K562 (cell line): ENCODE data around the gene GAL3ST1. TPM values are rescaled to one million over a fixed set of nuclear protein-coding genes. Genes with fewer than 3 reads are reported as not detected.

ENCODE experiments used
- FOXP1 ChIP-seq: sonication (generic); formaldehyde crosslinking; IDR thresholded peaks from 2 replicates; pipeline ENCODE4 v1.8.0; 2022; ENCODE audit warnings: mild to moderate bottlenecking, missing genetic modification reagents
- HDAC8 ChIP-seq: fragments of 450-650 bp; IDR thresholded peaks from 2 replicates; pipeline ENCODE4 v1.6.1; 2016; ENCODE audit warnings: mild to moderate bottlenecking, missing genetic modification characterization, moderate library complexity, missing compliant biosample characterization
- MED1 ChIP-seq: sonication (generic); formaldehyde crosslinking; IDR thresholded peaks from 2 replicates; pipeline ENCODE4 v1.8.1; 2023; ENCODE audit warnings: missing genetic modification reagents, borderline replicate concordance
- NUFIP1 ChIP-seq: fragments of 450-650 bp; IDR thresholded peaks from 2 replicates; pipeline ENCODE4 v1.6.1; 2018; ENCODE audit not compliant: partially characterized antibody
- SNIP1 ChIP-seq: fragments of 450-650 bp; IDR thresholded peaks from 2 replicates; pipeline ENCODE4 v1.7.1; 2017; ENCODE audit warnings: low read depth, mild to moderate bottlenecking
- ZNF311 ChIP-seq: fragments of 250-450 bp; sonication (Bioruptor Pico); IDR thresholded peaks from 2 replicates; pipeline ENCODE4 v1.4.0; 2020; ENCODE audit warnings: mild to moderate bottlenecking, moderate library complexity
- ZNF584 ChIP-seq: fragments of 200-800 bp; sonication (Bioruptor generic); IDR thresholded peaks from 2 replicates; pipeline ENCODE4 v1.6.1; 2016; ENCODE audit warnings: low read depth, mild to moderate bottlenecking, missing genetic modification characterization, missing compliant biosample characterization
- ZNF785 ChIP-seq: fragments of 250-450 bp; sonication (Bioruptor Pico); IDR thresholded peaks from 2 replicates; pipeline ENCODE4 v1.4.0; 2020; ENCODE audit warnings: mild to moderate bottlenecking
- polyA plus RNA-seq, 8 experiments: library from polyadenylated mRNA; depleted of rRNA in 4 of 8; stranded (reverse) in 5 of 8; unstranded in 3 of 8; fragments of >200 nt; fragmentation: Nextera tagmentation in 2 of 8; fragmentation: Illumina TruSeq in 1 of 8; extraction: Ambion mirVana in 2 of 8; extraction: Trizol in 1 of 8; gene quantifications; 2 replicates each; pipeline versions ENCODE4 v1.2.1 to v1.2.3, GENCODE V29; 2011 to 2014; ENCODE audit warnings: inconsistent platforms in 1 of 8, missing spikeins in 1 of 8
- total RNA-seq, 7 experiments: library from RNA; depleted of rRNA in 6 of 7; stranded (reverse); fragments of >200 nt in 6 of 7; fragmentation: Illumina TruSeq in 2 of 7; extraction: Trizol in 2 of 7; gene quantifications; 2 replicates each; pipeline versions ENCODE4 v1.2.1 to v1.2.3, GENCODE V29; 2011 to 2021; ENCODE audit warnings: low replicate concordance in 1 of 7
- TF ChIP-seq, protein P1 (sequence below), 2 experiments: fragments of 450-650 bp; IDR thresholded peaks; 2 replicates each; pipeline ENCODE4 v1.6.1; 2018; ENCODE audit warnings: mild to moderate bottlenecking in 2 of 2, low read depth in 1 of 2; ENCODE audit not compliant: partially characterized antibody in 2 of 2
- TF ChIP-seq, protein P2 (sequence below): fragments of 450-650 bp; IDR thresholded peaks from 2 replicates; pipeline ENCODE4 v1.6.1; 2017; ENCODE audit warnings: antibody characterized with exemption, mild to moderate bottlenecking
- TF ChIP-seq, protein P3 (sequence below): fragments of 250-450 bp; sonication (Bioruptor Pico); IDR thresholded peaks from 2 replicates; pipeline ENCODE4 v1.8.0; 2022; ENCODE audit warnings: moderate library complexity, mild to moderate bottlenecking, inconsistent platforms
- TF ChIP-seq, protein P4 (sequence below): sonication (generic); formaldehyde crosslinking; IDR thresholded peaks from 2 replicates; pipeline ENCODE4 v1.4.0; 2020; ENCODE audit warnings: mild to moderate bottlenecking, missing genetic modification reagents
- TF ChIP-seq, protein P5 (sequence below): fragments of 450-650 bp; IDR thresholded peaks from 2 replicates; pipeline ENCODE4 v1.6.1; 2014; ENCODE audit warnings: low read depth, mild to moderate bottlenecking, moderate library complexity, borderline replicate concordance

Gene GAL3ST1
- total and polyA plus RNA-seq, 9 of the 15 experiments (the other 6 are each of a cell fraction or from before 2014, with no cell fraction given), result 0.03 to 1.9 (median 0.33) TPM; not detected in 1

DNA sequence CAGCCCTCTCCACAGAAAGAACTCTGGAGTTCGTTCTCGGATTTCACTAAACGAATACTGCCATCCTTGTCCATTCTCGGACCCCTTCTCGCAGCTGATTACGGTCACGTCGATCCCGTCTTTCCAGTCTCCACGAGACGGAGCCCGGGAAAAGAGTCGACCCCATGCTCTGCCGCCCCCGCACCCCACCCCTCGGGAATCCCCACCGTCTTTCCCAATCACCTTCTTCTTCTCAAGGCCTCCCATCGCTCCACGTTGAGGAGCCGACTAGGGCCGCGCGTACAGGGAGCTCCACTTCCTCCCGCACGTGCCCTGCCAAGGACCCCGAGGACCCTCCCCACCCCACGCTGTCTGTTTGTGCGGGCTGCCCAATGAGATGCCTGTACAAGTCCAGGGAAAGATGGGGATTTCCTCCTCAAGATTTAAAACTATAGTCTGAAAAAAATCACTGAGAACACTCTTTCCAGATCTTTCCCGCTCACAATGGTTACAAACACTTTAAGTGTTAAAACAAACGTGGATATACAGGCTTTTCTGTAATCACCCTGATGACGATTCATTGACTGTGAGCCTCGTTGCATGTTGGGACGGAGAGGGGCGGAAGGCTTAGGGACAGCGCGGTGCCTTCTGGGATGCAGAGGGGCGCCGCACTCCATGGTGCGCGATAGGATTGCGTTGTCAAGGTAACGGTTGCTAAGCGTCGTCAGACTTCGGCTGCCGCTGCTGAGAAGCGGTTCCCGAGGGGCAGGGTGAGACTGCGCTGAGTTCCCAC, 17.3 kb upstream of the GAL3ST1 start, which contains the start of gene PES1 (continued):
- TF ChIP-seq, protein P1, sequence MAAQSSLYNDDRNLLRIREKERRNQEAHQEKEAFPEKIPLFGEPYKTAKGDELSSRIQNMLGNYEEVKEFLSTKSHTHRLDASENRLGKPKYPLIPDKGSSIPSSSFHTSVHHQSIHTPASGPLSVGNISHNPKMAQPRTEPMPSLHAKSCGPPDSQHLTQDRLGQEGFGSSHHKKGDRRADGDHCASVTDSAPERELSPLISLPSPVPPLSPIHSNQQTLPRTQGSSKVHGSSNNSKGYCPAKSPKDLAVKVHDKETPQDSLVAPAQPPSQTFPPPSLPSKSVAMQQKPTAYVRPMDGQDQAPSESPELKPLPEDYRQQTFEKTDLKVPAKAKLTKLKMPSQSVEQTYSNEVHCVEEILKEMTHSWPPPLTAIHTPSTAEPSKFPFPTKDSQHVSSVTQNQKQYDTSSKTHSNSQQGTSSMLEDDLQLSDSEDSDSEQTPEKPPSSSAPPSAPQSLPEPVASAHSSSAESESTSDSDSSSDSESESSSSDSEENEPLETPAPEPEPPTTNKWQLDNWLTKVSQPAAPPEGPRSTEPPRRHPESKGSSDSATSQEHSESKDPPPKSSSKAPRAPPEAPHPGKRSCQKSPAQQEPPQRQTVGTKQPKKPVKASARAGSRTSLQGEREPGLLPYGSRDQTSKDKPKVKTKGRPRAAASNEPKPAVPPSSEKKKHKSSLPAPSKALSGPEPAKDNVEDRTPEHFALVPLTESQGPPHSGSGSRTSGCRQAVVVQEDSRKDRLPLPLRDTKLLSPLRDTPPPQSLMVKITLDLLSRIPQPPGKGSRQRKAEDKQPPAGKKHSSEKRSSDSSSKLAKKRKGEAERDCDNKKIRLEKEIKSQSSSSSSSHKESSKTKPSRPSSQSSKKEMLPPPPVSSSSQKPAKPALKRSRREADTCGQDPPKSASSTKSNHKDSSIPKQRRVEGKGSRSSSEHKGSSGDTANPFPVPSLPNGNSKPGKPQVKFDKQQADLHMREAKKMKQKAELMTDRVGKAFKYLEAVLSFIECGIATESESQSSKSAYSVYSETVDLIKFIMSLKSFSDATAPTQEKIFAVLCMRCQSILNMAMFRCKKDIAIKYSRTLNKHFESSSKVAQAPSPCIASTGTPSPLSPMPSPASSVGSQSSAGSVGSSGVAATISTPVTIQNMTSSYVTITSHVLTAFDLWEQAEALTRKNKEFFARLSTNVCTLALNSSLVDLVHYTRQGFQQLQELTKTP (IDR thresholded peaks at IDR 0.05; ENCODE audit: low read depth in 1 of 2, partially characterized antibody in 2 of 2), result peak; percentile 71 to 96
- no peak for TF ChIP-seq NUFIP1
- TF ChIP-seq, protein P2, sequence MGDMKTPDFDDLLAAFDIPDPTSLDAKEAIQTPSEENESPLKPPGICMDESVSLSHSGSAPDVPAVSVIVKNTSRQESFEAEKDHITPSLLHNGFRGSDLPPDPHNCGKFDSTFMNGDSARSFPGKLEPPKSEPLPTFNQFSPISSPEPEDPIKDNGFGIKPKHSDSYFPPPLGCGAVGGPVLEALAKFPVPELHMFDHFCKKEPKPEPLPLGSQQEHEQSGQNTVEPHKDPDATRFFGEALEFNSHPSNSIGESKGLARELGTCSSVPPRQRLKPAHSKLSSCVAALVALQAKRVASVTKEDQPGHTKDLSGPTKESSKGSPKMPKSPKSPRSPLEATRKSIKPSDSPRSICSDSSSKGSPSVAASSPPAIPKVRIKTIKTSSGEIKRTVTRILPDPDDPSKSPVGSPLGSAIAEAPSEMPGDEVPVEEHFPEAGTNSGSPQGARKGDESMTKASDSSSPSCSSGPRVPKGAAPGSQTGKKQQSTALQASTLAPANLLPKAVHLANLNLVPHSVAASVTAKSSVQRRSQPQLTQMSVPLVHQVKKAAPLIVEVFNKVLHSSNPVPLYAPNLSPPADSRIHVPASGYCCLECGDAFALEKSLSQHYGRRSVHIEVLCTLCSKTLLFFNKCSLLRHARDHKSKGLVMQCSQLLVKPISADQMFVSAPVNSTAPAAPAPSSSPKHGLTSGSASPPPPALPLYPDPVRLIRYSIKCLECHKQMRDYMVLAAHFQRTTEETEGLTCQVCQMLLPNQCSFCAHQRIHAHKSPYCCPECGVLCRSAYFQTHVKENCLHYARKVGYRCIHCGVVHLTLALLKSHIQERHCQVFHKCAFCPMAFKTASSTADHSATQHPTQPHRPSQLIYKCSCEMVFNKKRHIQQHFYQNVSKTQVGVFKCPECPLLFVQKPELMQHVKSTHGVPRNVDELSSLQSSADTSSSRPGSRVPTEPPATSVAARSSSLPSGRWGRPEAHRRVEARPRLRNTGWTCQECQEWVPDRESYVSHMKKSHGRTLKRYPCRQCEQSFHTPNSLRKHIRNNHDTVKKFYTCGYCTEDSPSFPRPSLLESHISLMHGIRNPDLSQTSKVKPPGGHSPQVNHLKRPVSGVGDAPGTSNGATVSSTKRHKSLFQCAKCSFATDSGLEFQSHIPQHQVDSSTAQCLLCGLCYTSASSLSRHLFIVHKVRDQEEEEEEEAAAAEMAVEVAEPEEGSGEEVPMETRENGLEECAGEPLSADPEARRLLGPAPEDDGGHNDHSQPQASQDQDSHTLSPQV, result peak; percentile 66; the same call in 1 of the 2 replicates
- TF ChIP-seq, protein P3, sequence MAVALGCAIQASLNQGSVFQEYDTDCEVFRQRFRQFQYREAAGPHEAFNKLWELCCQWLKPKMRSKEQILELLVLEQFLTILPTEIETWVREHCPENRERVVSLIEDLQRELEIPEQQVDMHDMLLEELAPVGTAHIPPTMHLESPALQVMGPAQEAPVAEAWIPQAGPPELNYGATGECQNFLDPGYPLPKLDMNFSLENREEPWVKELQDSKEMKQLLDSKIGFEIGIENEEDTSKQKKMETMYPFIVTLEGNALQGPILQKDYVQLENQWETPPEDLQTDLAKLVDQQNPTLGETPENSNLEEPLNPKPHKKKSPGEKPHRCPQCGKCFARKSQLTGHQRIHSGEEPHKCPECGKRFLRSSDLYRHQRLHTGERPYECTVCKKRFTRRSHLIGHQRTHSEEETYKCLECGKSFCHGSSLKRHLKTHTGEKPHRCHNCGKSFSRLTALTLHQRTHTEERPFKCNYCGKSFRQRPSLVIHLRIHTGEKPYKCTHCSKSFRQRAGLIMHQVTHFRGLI (CRISPR knock-in tag), result no peak
- TF ChIP-seq ZNF311 (CRISPR knock-in tag), result no peak
- TF ChIP-seq HDAC8, result no peak
- TF ChIP-seq ZNF584 (CRISPR knock-in tag), result no peak
- no peak for TF ChIP-seq SNIP1
- TF ChIP-seq, protein P4, sequence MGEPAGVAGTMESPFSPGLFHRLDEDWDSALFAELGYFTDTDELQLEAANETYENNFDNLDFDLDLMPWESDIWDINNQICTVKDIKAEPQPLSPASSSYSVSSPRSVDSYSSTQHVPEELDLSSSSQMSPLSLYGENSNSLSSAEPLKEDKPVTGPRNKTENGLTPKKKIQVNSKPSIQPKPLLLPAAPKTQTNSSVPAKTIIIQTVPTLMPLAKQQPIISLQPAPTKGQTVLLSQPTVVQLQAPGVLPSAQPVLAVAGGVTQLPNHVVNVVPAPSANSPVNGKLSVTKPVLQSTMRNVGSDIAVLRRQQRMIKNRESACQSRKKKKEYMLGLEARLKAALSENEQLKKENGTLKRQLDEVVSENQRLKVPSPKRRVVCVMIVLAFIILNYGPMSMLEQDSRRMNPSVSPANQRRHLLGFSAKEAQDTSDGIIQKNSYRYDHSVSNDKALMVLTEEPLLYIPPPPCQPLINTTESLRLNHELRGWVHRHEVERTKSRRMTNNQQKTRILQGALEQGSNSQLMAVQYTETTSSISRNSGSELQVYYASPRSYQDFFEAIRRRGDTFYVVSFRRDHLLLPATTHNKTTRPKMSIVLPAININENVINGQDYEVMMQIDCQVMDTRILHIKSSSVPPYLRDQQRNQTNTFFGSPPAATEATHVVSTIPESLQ (CRISPR knock-in tag), result no peak
- no peak for TF ChIP-seq ZNF785
- TF ChIP-seq, protein P5, sequence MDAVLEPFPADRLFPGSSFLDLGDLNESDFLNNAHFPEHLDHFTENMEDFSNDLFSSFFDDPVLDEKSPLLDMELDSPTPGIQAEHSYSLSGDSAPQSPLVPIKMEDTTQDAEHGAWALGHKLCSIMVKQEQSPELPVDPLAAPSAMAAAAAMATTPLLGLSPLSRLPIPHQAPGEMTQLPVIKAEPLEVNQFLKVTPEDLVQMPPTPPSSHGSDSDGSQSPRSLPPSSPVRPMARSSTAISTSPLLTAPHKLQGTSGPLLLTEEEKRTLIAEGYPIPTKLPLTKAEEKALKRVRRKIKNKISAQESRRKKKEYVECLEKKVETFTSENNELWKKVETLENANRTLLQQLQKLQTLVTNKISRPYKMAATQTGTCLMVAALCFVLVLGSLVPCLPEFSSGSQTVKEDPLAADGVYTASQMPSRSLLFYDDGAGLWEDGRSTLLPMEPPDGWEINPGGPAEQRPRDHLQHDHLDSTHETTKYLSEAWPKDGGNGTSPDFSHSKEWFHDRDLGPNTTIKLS, result peak; percentile 69
- no peak for TF ChIP-seq MED1 (CRISPR knock-in tag)
- TF ChIP-seq FOXP1 (CRISPR knock-in tag), result no peak
